CD4-positive, alpha-beta T cell treated with Interleukin-6 for 4 hours (primary cell): Measurements from ENCODE around the gene TMEM184B.

Experiments
- DNase-seq: peaks from one replicate; pipeline ENCODE4 v3.0.0-alpha.2; 2020; ENCODE audit warnings: mixed read lengths

Gene TMEM184B

DNA sequence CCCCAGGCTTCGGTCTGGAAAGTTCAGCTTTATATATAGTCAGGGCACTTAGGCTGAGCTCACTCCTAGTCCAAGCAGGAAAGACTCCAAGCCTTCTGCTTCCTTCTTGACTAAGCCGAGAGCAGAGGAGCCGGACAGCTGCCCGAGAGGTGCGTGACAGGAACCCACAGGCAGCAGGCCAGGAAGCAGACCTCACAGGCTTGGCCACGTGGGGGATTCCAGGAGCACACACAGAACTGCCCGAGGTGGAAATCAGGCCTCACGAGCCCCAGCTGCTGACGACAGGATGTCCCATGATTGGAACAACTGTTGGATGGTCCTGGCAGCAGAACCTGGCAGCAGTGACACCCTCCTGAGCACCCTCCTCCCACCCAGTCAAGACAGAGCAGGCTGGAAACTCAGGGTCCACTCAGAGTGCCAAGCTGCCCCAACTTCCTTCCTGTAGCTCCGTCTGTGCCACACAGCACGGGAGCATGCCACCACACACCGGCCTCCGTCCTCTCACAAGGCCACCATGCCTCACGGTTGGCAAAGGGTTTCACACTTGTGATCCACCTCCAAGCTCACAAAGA lies 96.6 kb downstream of the TMEM184B start:
- no peak for DNase-seq

DNA sequence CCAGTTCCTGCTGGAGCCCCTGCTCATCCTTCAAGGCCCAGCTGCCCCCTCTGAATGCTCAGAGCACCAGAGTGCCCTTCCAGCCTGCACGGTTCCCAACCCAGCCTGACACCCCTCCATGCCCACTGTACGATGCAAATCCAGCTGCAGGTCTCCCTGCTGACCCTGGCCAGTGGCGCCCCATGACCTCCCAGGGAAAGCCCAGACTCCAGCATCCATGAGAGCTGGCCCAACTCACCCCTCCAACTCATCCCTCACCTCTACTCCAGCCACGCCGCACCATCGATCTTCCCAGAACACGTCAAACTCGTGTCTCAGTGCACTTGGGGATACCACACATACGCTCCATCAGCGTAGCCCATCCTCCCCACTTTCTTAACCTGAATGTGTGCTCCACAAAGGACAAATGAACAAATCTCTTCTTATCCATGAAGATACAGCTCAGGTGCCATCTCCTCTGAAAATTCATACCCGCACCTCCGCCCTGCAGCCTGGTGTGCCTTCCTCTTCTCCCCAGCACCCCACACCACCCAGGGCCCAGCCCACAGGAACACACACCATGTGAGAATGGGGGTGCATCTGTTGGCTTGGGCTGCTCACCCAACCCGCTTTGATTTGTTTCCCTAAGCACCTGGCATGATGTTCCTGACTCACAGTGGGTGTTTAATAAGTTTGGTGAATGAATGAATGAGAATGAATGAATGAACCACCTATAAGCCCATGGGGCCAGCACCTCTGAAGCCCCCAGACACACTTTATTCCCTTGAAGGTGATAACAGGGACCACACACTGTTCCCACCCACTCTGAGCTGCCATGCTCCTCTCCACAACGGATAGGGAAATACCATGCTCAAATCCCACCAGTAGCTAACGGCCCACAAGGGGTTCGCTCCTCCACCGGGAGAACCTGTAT lies 97.3 kb downstream of the TMEM184B start:
- DNase-seq, result no peak

DNA sequence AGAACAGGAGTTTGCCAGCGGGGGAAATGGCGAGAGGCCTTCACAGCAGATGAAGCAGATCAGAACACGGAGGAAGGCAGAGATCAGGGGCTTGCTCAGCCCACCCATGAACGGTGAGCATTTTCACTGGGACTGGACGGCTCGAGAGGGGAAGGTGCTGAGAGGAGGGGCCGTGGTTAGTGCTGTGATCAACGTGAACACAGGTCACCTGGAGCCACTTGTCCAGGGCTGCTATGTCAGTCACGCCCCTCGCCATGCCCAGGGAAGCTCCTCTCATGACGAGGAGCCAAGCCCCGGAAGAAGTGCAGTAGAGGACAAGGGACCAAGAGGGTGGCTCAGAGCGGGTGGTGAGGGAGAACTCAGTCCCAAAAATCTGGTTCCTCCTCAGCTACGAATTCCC lies 98.2 kb downstream of the TMEM184B start:
- no peak for DNase-seq

DNA sequence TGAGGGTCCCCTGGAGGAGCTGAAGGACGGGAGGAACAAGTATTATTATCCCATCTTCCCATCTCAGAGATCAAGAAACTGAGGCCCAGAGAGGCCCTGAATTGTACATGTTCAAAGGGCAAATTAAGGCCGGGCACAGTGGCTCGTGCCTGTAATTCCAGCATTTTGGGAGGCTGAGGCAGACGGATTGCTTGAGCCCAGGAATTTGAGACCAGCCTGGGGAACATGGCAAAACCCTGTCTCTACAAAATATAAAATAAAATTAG lies 99.2 kb downstream of the TMEM184B start:
- DNase-seq, result no peak

DNA sequence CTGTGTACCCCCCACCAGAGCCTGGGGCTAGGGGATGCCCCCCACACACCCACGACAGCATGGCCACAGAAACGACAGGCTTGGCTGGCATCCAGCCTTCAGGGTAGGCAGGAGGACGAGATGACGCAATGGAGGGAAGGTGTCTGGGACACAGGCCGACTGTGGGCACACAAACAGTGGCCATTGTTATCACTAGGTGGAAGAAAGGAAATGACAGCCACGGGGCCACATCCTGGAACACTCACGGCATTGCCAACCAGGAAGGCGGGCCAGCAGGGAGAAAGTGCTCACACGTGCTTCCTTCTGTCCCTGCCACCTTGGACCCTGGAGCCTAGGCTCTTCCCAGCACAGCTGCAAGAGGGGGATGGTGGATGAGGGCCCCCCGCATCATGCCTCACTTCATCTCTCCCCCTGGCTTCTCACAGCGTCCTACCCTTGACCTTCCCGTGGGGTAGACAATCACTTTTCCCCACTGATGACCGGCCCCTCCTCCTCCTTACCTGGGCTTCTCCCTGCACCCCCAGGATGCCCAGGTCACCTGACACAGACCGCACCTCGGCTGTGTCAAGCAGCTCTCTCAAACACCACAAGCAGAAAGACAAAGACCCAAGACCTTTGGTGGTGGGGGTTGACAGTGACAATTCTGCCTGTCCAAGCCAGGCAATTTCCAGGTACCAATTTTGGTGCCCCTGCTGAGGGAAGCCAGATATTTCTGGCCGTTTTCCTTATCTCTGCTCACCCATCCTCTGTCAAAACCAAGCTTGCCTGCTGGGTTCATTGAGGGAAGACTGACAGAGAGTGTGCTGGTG lies 99.8 kb downstream of the TMEM184B start:
- DNase-seq, result peak; percentile 7

DNA sequence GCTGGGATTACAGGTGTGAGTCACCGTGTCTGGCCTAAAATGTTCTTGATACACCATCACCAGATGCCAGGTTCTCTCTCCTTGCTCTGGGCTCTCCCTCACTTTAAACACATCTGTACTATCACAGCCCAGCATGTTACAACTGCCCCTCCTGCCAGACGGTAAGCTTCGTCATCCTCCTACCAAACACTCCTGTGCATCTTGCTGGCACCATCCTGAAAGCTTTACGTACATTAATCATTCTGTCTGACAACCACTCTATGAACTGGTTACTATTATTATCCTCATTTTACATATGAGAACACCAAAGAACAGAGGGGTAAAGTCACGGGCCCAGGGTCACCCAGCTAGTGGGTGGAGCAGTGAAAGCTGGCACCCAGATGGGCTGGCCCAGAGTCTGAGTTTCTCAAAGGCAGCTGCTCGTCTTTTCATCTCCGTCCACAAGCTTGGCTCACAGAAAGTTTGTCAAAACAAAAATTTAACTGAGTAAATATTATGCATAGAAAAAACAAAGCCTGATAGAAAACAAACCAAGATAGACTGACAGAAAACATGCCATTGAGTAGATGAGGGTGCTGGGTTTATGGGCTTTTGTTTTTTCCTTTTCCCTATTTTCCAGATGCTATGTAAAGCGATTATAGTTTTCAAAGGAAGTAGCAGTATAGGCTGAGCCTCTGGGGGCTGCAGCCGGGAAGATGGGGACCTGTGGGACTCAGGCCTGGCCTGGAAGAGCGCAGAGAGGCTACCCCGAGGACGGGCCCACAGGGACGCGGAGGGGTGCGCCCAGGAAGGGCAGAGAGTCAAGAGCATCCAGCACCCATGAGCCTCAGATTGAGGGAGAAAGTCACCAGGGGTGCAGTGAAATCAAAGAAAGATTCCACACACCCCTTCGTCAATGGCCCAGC lies 100.6 kb downstream of the TMEM184B start:
- DNase-seq, result no peak

DNA sequence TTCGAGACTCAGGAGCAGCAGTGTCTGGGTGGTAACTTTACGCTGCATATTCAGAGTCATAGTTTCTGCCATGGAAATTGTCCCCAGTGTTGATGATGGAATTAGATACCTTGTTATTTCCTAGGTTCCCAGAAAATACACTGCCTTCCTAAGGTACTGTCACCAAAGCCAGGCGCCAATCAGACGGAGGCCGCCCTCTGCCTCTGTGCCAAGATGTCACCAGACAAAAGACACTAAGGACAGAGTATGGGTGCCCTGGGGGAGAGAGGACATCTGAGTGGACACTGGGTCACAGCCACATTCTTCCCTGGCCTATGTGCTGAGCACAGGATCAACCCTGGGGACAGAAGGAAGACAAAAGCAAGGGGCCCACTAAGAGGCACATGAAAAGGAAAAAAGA lies 102.3 kb downstream of the TMEM184B start:
- DNase-seq, result no peak
